Memory B cell (primary cell): Measurements from ENCODE around the gene ERP27.

Experiments used
- ATAC-seq: fragments of 150-1000 bp; cut with Tn5 transposase; 2 replicates; pipeline ENCODE4 v1.10.0; 2021; ENCODE audit warnings: low read depth, mild to moderate bottlenecking, moderate library complexity
- DNase-seq, 2 donors: peaks; one replicate each; pipeline ENCODE4 v3.0.0; 2022; ENCODE audit warnings: low spot score in 2 of 2
- H3K27ac Mint-ChIP-seq: one replicate; pipeline ENCODE4 v1.8.0; 2022; ENCODE audit warnings: mild to moderate bottlenecking, moderate library complexity, mixed read lengths
- H3K27me3 Mint-ChIP-seq: one replicate; pipeline ENCODE4 v1.8.0; 2022; ENCODE audit warnings: mixed read lengths
- H3K36me3 Mint-ChIP-seq: one replicate; pipeline ENCODE4 v1.8.0; 2022; ENCODE audit warnings: mild to moderate bottlenecking, mixed read lengths
- H3K4me1 Mint-ChIP-seq: one replicate; pipeline ENCODE4 v1.8.0; 2022; ENCODE audit warnings: mixed read lengths
- H3K4me3 Mint-ChIP-seq: one replicate; pipeline ENCODE4 v1.8.0; 2022; ENCODE audit warnings: mild to moderate bottlenecking, moderate library complexity, mixed read lengths
- H3K9me3 Mint-ChIP-seq: one replicate; pipeline ENCODE4 v1.8.0; 2022; ENCODE audit warnings: mixed read lengths

Gene ERP27

GRCh38 chr12:14873440-14874185, 64.7 kb downstream of the ERP27 start:
- Mint-ChIP-seq H3K4me3 (no peak overlapping the region), H3K27ac (no peak overlapping the region)
- ATAC-seq: no peak

GRCh38 chr12:14871886-14872285, 66.5 kb downstream of the ERP27 start:
- Mint-ChIP-seq H3K27me3 (peaks cover 1% of the 10 kb centered on the region), H3K9me3 (peaks cover 3% of the 10 kb centered on the region), H3K36me3 (peaks cover 6% of the 10 kb centered on the region), H3K4me1 (peaks cover 5% of the 10 kb centered on the region), H3K4me3 (no peak overlapping the region), H3K27ac (no peak overlapping the region)
- ATAC-seq (no peak), DNase-seq (no peak)

More at GRCh38 chr12:14873440-14874185, 64.7 kb downstream of the ERP27 start:
- no peak for DNase-seq
- Mint-ChIP-seq H3K9me3 (no peaks in the 10 kb centered on the region), H3K27me3 (peaks cover 1% of the 10 kb centered on the region), H3K4me1 (peaks cover 7% of the 10 kb centered on the region), H3K36me3 (no peaks in the 10 kb centered on the region)

- ATAC-seq (no peak), DNase-seq (no peak)
- Mint-ChIP-seq H3K27me3 (peaks cover 1% of the 10 kb centered on the region), H3K36me3 (peaks cover 6% of the 10 kb centered on the region), H3K27ac (no peak overlapping the region), H3K9me3 (peaks cover 3% of the 10 kb centered on the region), H3K4me3 (no peak overlapping the region), H3K4me1 (peaks cover 4% of the 10 kb centered on the region)
Observed at GRCh38 chr12:14871247-14871646, 67.1 kb downstream of the ERP27 start.

- ATAC-seq (no peak), DNase-seq (no peak)
- Mint-ChIP-seq H3K27me3 (peaks cover 1% of the 10 kb centered on the region), H3K9me3 (peaks cover 4% of the 10 kb centered on the region), H3K36me3 (peaks cover 9% of the 10 kb centered on the region), H3K4me1 (peaks cover 4% of the 10 kb centered on the region), H3K4me3 (no peak overlapping the region), H3K27ac (no peak overlapping the region)
Observed at GRCh38 chr12:14868916-14869506, 69.3 kb downstream of the ERP27 start.
